Parathyroid adenoma (tissue), 2 donors: Measurements from ENCODE around the gene TNP1.

Experiments
- H2AFZ ChIP-seq: fragments of 300-600 bp; sonication (generic); one replicate; pipeline ENCODE4 v1.7.0; 2017; ENCODE audit warnings: antibody characterized with exemption, mild to moderate bottlenecking
- H3K27ac ChIP-seq: fragments of 300-600 bp; sonication (generic); one replicate; pipeline ENCODE4 v1.7.0; 2017
- H3K27me3 ChIP-seq: fragments of 300-600 bp; sonication (generic); one replicate; pipeline ENCODE4 v1.7.0; 2017; ENCODE audit warnings: low read length; ENCODE audit not compliant: control insufficient read depth, insufficient read depth
- H3K36me3 ChIP-seq: fragments of 300-600 bp; sonication (generic); one replicate; pipeline ENCODE4 v1.7.0; 2017; ENCODE audit warnings: low read length; ENCODE audit not compliant: control insufficient read depth, insufficient read depth
- H3K4me1 ChIP-seq: fragments of 300-600 bp; sonication (generic); one replicate; pipeline ENCODE4 v1.7.0; 2017; ENCODE audit warnings: control low read depth
- H3K4me2 ChIP-seq: fragments of 300-600 bp; sonication (generic); one replicate; pipeline ENCODE4 v1.7.0; 2017; ENCODE audit warnings: low read length
- H3K4me3 ChIP-seq: fragments of 300-600 bp; sonication (generic); one replicate; pipeline ENCODE4 v1.7.0; 2017; ENCODE audit warnings: low read depth, low read length
- H3K79me2 ChIP-seq: fragments of 300-600 bp; sonication (generic); one replicate; pipeline ENCODE4 v1.7.0; 2017; ENCODE audit warnings: control low read depth
- H3K9ac ChIP-seq: fragments of 300-600 bp; sonication (generic); one replicate; pipeline ENCODE4 v1.7.0; 2017; ENCODE audit warnings: mild to moderate bottlenecking
- H3K9me3 ChIP-seq: fragments of 300-600 bp; sonication (generic); one replicate; pipeline ENCODE4 v1.7.0; 2017; ENCODE audit warnings: low read length; ENCODE audit not compliant: control insufficient read depth
- TF ChIP-seq, protein P1 (sequence below): fragments of 300-600 bp; sonication (generic); IDR thresholded peaks from one replicate; pipeline ENCODE4 v1.7.0; 2017; ENCODE audit warnings: antibody characterized with exemption, mild to moderate bottlenecking
- donor health status: primary hyperparathyroidism.

Gene TNP1

DNA sequence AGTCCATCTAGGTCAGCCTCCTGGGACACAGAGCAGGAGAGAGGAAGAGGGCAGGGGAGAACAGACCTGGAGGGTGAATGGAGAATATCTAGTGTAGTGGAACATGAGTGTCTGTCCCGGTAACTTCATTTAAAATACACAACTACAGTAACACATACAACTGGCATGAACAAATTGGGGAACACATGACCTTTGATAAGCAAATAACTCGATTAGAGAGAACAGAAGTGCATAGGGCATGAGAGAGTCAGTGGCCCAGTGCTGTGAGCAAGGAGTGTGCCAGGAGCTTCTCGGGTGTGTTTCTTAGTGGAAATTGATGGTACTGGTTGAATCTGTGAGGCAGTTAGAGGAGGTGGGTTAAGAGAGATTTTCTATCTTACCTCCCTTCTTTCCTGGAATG, 40.8 kb downstream of the TNP1 start:
- no peaks in the 10 kb centered on the region for H3K9me3 ChIP-seq
- no peaks in the 10 kb centered on the region for H3K79me2 ChIP-seq
- no peaks in the 10 kb centered on the region for H3K4me1 ChIP-seq
- no peak overlapping the region for H3K27ac ChIP-seq
- no peaks in the 10 kb centered on the region for H3K36me3 ChIP-seq
- no peak overlapping the region for H3K4me3 ChIP-seq
- no peaks in the 10 kb centered on the region for H3K27me3 ChIP-seq
- H3K4me2 ChIP-seq: no peak overlapping the region
- TF ChIP-seq, protein P1, sequence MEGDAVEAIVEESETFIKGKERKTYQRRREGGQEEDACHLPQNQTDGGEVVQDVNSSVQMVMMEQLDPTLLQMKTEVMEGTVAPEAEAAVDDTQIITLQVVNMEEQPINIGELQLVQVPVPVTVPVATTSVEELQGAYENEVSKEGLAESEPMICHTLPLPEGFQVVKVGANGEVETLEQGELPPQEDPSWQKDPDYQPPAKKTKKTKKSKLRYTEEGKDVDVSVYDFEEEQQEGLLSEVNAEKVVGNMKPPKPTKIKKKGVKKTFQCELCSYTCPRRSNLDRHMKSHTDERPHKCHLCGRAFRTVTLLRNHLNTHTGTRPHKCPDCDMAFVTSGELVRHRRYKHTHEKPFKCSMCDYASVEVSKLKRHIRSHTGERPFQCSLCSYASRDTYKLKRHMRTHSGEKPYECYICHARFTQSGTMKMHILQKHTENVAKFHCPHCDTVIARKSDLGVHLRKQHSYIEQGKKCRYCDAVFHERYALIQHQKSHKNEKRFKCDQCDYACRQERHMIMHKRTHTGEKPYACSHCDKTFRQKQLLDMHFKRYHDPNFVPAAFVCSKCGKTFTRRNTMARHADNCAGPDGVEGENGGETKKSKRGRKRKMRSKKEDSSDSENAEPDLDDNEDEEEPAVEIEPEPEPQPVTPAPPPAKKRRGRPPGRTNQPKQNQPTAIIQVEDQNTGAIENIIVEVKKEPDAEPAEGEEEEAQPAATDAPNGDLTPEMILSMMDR: no peak
- no peak overlapping the region for H3K9ac ChIP-seq
- no peak overlapping the region for H2AFZ ChIP-seq

DNA sequence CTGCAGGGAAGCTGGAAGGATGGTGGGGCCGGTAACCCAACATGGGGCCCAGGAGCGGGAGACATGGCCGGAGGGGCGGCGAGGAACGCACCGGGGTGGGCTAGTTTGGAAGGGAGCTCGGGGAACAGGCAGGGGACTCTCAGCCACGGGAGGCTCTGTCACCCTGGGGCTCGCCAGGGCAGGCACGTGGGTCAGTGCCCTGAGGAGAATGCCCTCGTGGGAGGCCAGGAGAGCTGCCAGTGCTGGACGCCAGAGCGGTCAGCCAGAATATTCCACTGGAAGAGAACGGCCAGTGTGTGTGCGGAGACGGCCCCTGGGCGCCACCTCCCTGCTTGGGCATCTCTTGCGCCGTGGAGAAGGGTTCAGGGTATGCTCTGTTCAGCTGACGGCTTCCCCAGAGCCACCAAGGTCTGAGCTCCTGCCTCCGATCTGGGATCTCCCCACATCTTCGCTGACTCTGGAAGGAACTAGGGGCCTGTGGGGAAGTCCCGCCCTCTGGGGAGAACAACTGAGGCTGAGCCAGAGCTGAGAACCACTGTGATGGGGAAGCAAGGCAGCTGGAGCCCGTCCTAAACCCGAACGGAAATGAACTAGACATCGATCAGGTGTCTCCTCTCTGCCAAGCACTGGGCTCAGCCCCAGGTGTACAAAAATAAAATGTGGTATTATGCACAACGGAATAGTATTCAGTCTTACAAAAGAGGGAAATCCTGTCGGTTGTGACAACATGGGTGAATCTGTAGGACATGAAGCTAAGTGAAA, 49.3 kb downstream of the TNP1 start:
- Histone ChIP-seq H3K4me1 (peaks cover 3% of the 10 kb centered on the region), H3K4me3 (no peak overlapping the region), H3K9me3 (no peaks in the 10 kb centered on the region), H3K27me3 (no peaks in the 10 kb centered on the region), H3K9ac (no peak overlapping the region), H3K79me2 (no peaks in the 10 kb centered on the region), H2AFZ (no peak overlapping the region), H3K36me3 (no peaks in the 10 kb centered on the region), H3K4me2 (no peak overlapping the region), H3K27ac (no peak overlapping the region)
- TF ChIP-seq, protein P1: no peak
